Activated naive CD4-positive, alpha-beta T cell treated with Interleukin-2 at 50 U/mL for 16 hours (primary cell): ENCODE measurements around the gene EGLN2.
"Not testable (repeated sequence)": the region's sequence is repeated elsewhere in the genome, so short reads cannot be mapped to it uniquely, and the experiment has no call there.

Source experiments
- DNase-seq: peaks from one replicate; pipeline ENCODE4 v3.0.0-alpha.2; 2020

Gene EGLN2

GRCh38 chr19:40802300-40803169 is 3.5 kb downstream of the EGLN2 start:
- no peak for DNase-seq

- DNase-seq = no peak
Observed at GRCh38 chr19:40803170-40803856, 4.3 kb downstream of the EGLN2 start.

- peak; percentile 54 for DNase-seq
Observed at GRCh38 chr19:40803857-40804782, 5.1 kb downstream of the EGLN2 start.

- no peak for DNase-seq
Observed at GRCh38 chr19:40804783-40805242, 5.8 kb downstream of the EGLN2 start.

- DNase-seq = peak; percentile 35
Observed at GRCh38 chr19:40805258-40805868, 6.4 kb downstream of the EGLN2 start.

- DNase-seq = peak; percentile 79
Observed at GRCh38 chr19:40806423-40807146, 7.6 kb downstream of the EGLN2 start.

- DNase-seq = no peak
Observed at GRCh38 chr19:40807147-40808020, 8.4 kb downstream of the EGLN2 start.

GRCh38 chr19:40808021-40808325 is 9.0 kb downstream of the EGLN2 start:
- DNase-seq = no peak

GRCh38 chr19:40808497-40808896 is 9.5 kb downstream of the EGLN2 start:
- DNase-seq = no peak

- DNase-seq = no peak
Observed at GRCh38 chr19:40809358-40810086, 10.5 kb downstream of the EGLN2 start.

- DNase-seq = no peak
Observed at GRCh38 chr19:40810160-40810559, 11.2 kb downstream of the EGLN2 start.

- DNase-seq = peak; percentile 63
Observed at GRCh38 chr19:40810649-40811408, 11.8 kb downstream of the EGLN2 start.

- peak; percentile 26 for DNase-seq
Observed at GRCh38 chr19:40811478-40812341, 12.7 kb downstream of the EGLN2 start.

- not testable (repeated sequence) for DNase-seq
Observed at GRCh38 chr19:40812571-40812970, 13.6 kb downstream of the EGLN2 start.

- no peak for DNase-seq
Observed at GRCh38 chr19:40813182-40813581, 14.2 kb downstream of the EGLN2 start.

- no peak for DNase-seq
Observed at GRCh38 chr19:40815223-40815622, 16.2 kb downstream of the EGLN2 start.

GRCh38 chr19:40818480-40819399 is 19.7 kb downstream of the EGLN2 start:
- DNase-seq = peak; percentile 85
